ENCODE data around the gene ANGPTL1.

ANGPTL1 gene

DNA sequence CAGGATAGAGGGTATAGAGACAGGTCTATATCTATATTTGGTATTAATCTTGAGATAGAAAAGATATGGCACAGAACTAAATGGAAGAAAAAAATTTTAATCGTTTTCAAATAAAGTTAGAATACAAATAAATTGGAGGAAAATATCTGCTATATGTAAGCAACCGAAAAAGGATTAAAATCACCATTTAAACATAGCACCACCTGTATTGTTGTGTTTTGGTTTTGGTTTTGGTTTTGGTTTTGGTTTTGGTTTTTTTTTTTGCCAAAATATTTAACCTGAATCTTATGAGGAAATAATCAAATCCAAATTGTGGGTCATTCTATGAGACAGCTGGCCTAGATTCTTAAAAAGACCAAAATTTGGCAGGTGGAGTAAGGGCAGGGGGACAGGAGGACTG is 28.5 kb upstream of the ANGPTL1 start:
- TF ChIP-seq FOXM1 (IDR thresholded peaks at IDR 0.05; ENCODE audit: borderline replicate concordance, low read depth) (no peak), YY1 (IDR thresholded peaks at IDR 0.05; ENCODE audit: low read depth) (no peak), TEAD4 (IDR thresholded peaks at IDR 0.05) (no peak), RAD21 (IDR thresholded peaks at IDR 0.05; ENCODE audit: low read depth) (no peak), EP300 (IDR thresholded peaks at IDR 0.05; ENCODE audit: borderline replicate concordance) (no peak), TCF12 (IDR thresholded peaks at IDR 0.05; ENCODE audit: low read depth) (no peak), ZBTB7A (IDR thresholded peaks at IDR 0.05; ENCODE audit: low read depth) (no peak), TAF1 (IDR thresholded peaks at IDR 0.05; ENCODE audit: low read depth) (no peak), CEBPB (IDR thresholded peaks at IDR 0.05) (no peak), NFIC (IDR thresholded peaks at IDR 0.05) (no peak), CREB1 (IDR thresholded peaks at IDR 0.05; ENCODE audit: low read depth) (no peak), EGR1 (IDR thresholded peaks at IDR 0.05) (no peak)
- TF ChIP-seq, protein P1, sequence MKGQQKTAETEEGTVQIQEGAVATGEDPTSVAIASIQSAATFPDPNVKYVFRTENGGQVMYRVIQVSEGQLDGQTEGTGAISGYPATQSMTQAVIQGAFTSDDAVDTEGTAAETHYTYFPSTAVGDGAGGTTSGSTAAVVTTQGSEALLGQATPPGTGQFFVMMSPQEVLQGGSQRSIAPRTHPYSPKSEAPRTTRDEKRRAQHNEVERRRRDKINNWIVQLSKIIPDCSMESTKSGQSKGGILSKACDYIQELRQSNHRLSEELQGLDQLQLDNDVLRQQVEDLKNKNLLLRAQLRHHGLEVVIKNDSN (IDR thresholded peaks at IDR 0.05), result no peak
- TF ChIP-seq, protein P2, sequence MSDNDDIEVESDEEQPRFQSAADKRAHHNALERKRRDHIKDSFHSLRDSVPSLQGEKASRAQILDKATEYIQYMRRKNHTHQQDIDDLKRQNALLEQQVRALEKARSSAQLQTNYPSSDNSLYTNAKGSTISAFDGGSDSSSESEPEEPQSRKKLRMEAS (IDR thresholded peaks at IDR 0.05), result no peak
- TF ChIP-seq, protein P3, sequence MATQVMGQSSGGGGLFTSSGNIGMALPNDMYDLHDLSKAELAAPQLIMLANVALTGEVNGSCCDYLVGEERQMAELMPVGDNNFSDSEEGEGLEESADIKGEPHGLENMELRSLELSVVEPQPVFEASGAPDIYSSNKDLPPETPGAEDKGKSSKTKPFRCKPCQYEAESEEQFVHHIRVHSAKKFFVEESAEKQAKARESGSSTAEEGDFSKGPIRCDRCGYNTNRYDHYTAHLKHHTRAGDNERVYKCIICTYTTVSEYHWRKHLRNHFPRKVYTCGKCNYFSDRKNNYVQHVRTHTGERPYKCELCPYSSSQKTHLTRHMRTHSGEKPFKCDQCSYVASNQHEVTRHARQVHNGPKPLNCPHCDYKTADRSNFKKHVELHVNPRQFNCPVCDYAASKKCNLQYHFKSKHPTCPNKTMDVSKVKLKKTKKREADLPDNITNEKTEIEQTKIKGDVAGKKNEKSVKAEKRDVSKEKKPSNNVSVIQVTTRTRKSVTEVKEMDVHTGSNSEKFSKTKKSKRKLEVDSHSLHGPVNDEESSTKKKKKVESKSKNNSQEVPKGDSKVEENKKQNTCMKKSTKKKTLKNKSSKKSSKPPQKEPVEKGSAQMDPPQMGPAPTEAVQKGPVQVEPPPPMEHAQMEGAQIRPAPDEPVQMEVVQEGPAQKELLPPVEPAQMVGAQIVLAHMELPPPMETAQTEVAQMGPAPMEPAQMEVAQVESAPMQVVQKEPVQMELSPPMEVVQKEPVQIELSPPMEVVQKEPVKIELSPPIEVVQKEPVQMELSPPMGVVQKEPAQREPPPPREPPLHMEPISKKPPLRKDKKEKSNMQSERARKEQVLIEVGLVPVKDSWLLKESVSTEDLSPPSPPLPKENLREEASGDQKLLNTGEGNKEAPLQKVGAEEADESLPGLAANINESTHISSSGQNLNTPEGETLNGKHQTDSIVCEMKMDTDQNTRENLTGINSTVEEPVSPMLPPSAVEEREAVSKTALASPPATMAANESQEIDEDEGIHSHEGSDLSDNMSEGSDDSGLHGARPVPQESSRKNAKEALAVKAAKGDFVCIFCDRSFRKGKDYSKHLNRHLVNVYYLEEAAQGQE (IDR thresholded peaks at IDR 0.05; ENCODE audit: low read depth), result no peak

DNA sequence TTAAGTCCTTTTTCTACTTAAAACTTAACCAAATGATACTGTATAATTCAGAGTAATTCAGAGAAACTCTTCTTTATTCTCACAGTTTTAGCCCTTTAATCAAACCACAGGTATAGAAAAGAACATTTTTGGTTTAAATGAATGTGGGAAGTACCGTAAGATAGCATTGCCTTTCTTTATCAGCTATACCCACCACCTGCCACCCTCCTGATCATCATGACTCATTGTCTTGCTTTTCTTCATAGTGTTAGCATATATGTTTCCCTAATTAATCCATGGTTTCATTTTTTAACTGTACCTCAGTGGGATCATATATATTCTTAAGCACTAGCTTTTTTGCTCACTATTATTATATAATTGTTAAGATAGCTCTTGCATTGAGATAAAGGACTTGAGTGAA is 27.5 kb upstream of the ANGPTL1 start:
- TF ChIP-seq TEAD4 (IDR thresholded peaks at IDR 0.05) (no peak), RAD21 (IDR thresholded peaks at IDR 0.05; ENCODE audit: low read depth) (no peak), YY1 (IDR thresholded peaks at IDR 0.05; ENCODE audit: low read depth) (no peak), NFIC (IDR thresholded peaks at IDR 0.05) (no peak), FOXM1 (IDR thresholded peaks at IDR 0.05; ENCODE audit: borderline replicate concordance, low read depth) (no peak), EGR1 (IDR thresholded peaks at IDR 0.05) (no peak), TAF1 (IDR thresholded peaks at IDR 0.05; ENCODE audit: low read depth) (no peak), ZBTB7A (IDR thresholded peaks at IDR 0.05; ENCODE audit: low read depth) (no peak), CREB1 (IDR thresholded peaks at IDR 0.05; ENCODE audit: low read depth) (no peak), TCF12 (IDR thresholded peaks at IDR 0.05; ENCODE audit: low read depth) (no peak), EP300 (IDR thresholded peaks at IDR 0.05; ENCODE audit: borderline replicate concordance) (no peak), CEBPB (IDR thresholded peaks at IDR 0.05) (no peak)
- TF ChIP-seq, protein P1 (IDR thresholded peaks at IDR 0.05), result no peak
- TF ChIP-seq, protein P3 (IDR thresholded peaks at IDR 0.05; ENCODE audit: low read depth), result no peak
- TF ChIP-seq, protein P2 (IDR thresholded peaks at IDR 0.05), result no peak

DNA sequence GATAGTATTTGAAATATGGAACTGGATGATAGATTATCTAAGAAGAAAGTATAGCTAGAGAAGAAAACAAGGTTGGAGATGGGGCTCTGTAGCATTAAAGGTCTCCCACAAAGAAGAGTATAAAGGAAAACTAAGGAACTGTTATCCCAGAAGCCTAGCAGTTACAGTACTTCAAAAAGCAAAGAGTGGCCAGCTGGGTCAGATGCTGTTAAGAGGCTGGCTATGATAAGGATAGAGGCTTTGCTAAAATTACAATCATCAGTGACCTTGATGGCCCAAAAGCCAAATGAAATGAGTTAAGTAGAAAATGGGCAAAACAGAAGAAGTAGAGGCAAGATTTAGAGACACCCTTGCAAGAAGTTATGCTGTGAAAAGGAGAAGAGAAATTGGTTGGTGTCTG is 25.1 kb upstream of the ANGPTL1 start:
- no peak for TF ChIP-seq CEBPB (IDR thresholded peaks at IDR 0.05)
- TF ChIP-seq TAF1 (IDR thresholded peaks at IDR 0.05; ENCODE audit: low read depth), result no peak
- no peak for TF ChIP-seq EP300 (IDR thresholded peaks at IDR 0.05; ENCODE audit: borderline replicate concordance)
- no peak for TF ChIP-seq ZBTB7A (IDR thresholded peaks at IDR 0.05; ENCODE audit: low read depth)
- TF ChIP-seq TEAD4 (IDR thresholded peaks at IDR 0.05), result no peak
- no peak for TF ChIP-seq EGR1 (IDR thresholded peaks at IDR 0.05)
- TF ChIP-seq, protein P3 (IDR thresholded peaks at IDR 0.05; ENCODE audit: low read depth), result no peak

DNA sequence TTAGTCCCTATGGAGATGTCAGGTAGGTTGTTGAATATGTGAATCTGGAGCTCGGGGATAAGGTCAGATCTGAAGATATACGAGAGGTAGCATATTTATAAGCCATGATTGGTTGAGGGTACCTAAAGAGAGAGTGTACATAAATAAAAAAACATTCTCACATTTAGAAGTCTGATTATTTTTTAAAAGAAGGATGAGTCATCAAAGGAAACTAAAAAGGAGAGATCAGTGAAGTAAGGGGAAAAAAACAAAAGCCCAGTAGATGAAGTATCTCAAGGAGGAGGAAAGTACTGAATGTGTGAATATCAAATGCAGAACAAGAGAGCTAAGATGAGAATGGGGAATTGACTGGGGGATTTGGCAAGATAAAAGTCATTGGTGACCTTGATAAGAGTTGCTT is 15.7 kb upstream of the ANGPTL1 start:
- TF ChIP-seq FOXM1 (IDR thresholded peaks at IDR 0.05; ENCODE audit: borderline replicate concordance, low read depth), result no peak
- TF ChIP-seq RAD21 (IDR thresholded peaks at IDR 0.05; ENCODE audit: low read depth), result no peak

DNA sequence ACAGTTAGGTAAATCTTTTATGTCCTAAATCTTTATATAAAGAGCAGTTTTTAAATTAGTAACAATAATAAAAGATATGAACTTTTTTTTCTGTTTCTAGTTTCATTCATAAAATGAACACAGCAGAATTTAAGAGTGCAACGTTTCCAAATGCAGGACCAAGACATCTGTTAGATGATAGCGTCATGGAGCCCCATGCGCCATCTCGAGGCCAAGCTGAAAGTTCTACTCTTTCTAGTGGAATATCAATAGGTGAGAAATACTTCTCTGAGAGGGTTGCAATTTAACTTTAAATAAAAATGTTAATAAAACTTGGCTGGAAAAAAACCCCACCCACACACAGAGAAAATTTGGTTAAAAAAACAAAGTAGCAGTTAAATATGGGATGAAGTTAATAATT is 15.0 kb upstream of the ANGPTL1 start:
- TF ChIP-seq EP300 (IDR thresholded peaks at IDR 0.05; ENCODE audit: borderline replicate concordance), result no peak
- TF ChIP-seq CREB1 (IDR thresholded peaks at IDR 0.05; ENCODE audit: low read depth), result no peak
- no peak for TF ChIP-seq ZBTB7A (IDR thresholded peaks at IDR 0.05; ENCODE audit: low read depth)
- no peak for TF ChIP-seq YY1 (IDR thresholded peaks at IDR 0.05; ENCODE audit: low read depth)
- TF ChIP-seq EGR1 (IDR thresholded peaks at IDR 0.05), result no peak

Data from Ishikawa (cell line).